Measurements from ENCODE around the gene CAST. TPM values are rescaled to one million over a fixed set of nuclear protein-coding genes. Genes with fewer than 3 reads are reported as not detected.

The CAST gene
- total RNA-seq, 3 donors from 2014 or later, result 221 to 400 (median 287) TPM

DNA sequence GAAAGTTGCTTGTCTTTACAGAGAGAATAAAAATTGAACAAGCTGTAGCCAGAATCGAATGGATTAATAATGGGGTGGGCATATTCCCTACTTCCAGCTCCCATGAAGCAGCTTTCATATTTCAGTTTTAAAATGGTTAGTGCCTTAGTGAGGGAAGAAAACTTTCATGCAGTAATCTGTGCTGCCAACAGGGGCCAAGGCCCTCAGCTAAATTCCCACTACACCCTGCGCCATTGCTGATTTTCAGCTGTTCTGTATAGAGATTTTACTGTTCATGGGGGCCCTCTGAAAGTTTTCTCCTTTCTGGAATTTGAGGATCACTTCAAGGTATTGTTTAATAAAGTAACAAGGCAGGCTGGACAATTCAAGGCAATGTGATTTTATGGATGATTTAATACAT is 58.2 kb downstream of the CAST start:
- H3K4me1 ChIP-seq, result peaks cover 0 to 5% of the 10 kb centered on the region in 2 donors
- TF ChIP-seq CTCF (IDR thresholded peaks at IDR 0.05) (peak in 1 of 3 donors; percentile 11), POLR2AphosphoS5 (IDR thresholded peaks at IDR 0.05) (no peak)
- no peaks in the 10 kb centered on the region for H3K27me3 ChIP-seq
- no peaks in the 10 kb centered on the region for H3K36me3 ChIP-seq
- intact Hi-C loops (cut with DNase I; ENCODE audit: low total_unique reads), result no loop called here
- H3K27ac ChIP-seq, result peak overlapping the region in 1 of 2 donors; percentile 92
- DNase-seq (ENCODE audit: low spot score in 2 of 2), result no peak
- H3K4me3 ChIP-seq, result no peak overlapping the region
- no peaks in the 10 kb centered on the region for H3K9me3 ChIP-seq

DNA sequence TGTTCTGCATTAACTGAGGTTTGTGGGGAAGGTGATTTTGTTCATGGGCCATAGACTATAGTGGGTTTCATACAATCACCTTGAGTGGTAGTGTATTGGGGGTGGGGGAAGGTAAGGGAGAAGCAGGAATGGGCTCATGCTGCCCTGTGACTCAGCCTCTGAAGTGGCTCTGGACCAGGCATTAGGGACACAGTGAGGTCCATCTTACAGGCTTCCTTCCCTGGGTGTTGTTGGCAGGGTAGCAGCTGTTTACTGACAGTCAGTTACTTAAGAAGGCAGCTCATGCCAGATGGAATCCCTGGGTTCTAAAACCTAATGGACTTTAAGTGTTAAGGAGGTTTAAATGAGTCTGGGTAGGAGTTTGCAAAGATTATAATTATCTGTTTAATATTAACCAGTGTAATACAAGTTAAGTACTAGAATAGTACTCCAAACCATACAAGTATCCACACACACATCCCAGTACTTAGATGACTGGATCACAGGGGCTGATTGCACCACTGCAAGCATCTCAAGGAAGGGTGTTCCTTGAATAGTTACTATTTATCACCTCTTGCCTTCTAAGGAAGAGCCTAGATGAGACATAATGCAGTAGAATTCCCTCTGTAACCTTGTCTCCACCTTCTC is 59.3 kb downstream of the CAST start:
- Histone ChIP-seq H3K36me3 (no peaks in the 10 kb centered on the region), H3K27ac (peak overlapping the region; percentile 32 to 92), H3K9me3 (no peaks in the 10 kb centered on the region), H3K4me3 (no peak overlapping the region), H3K27me3 (no peaks in the 10 kb centered on the region), H3K4me1 (peaks cover 0 to 4% of the 10 kb centered on the region in 2 donors)
- TF ChIP-seq CTCF (IDR thresholded peaks at IDR 0.05) (no peak), POLR2AphosphoS5 (IDR thresholded peaks at IDR 0.05) (no peak), POLR2A (IDR thresholded peaks at IDR 0.05) (no peak)
- peak in 1 of 2 donors; percentile 34 for DNase-seq (ENCODE audit: low spot score in 2 of 2)
- intact Hi-C loops (cut with DNase I; ENCODE audit: low total_unique reads), result no loop called here

GRCh38 chr5:96725257-96725656 is 63.1 kb downstream of the CAST start:
- TF ChIP-seq POLR2AphosphoS5 (IDR thresholded peaks at IDR 0.05), result no peak
- TF ChIP-seq CTCF (IDR thresholded peaks at IDR 0.05), result no peak
- TF ChIP-seq POLR2A (IDR thresholded peaks at IDR 0.05), result no peak
- DNase-seq (ENCODE audit: low spot score in 2 of 2), result no peak
- H3K27me3 ChIP-seq, result no peaks in the 10 kb centered on the region
- H3K4me1 ChIP-seq, result no peaks in the 10 kb centered on the region
- no peak overlapping the region for H3K4me3 ChIP-seq
- H3K9me3 ChIP-seq, result no peaks in the 10 kb centered on the region
- intact Hi-C loops (cut with DNase I; ENCODE audit: low total_unique reads), result no loop called here
- H3K36me3 ChIP-seq, result no peaks in the 10 kb centered on the region
- no peak overlapping the region for H3K27ac ChIP-seq

GRCh38 chr5:96726802-96727201 is 64.6 kb downstream of the CAST start:
- DNase-seq (ENCODE audit: low spot score in 2 of 2), result no peak
- H3K36me3 ChIP-seq, result no peaks in the 10 kb centered on the region
- intact Hi-C loops (cut with DNase I; ENCODE audit: low total_unique reads), result no loop called here

More at GRCh38 chr5:96726802-96727201, 64.6 kb downstream of the CAST start:
- Histone ChIP-seq H3K4me3 (no peak overlapping the region), H3K27ac (no peak overlapping the region), H3K4me1 (no peaks in the 10 kb centered on the region), H3K9me3 (no peaks in the 10 kb centered on the region), H3K27me3 (no peaks in the 10 kb centered on the region)
- TF ChIP-seq POLR2A (IDR thresholded peaks at IDR 0.05) (no peak), POLR2AphosphoS5 (IDR thresholded peaks at IDR 0.05) (no peak), CTCF (IDR thresholded peaks at IDR 0.05) (no peak)
